HepG2 (cell line): ENCODE measurements around the gene CKS1B. TPM values are rescaled to one million over a fixed set of nuclear protein-coding genes. Genes with fewer than 3 reads are reported as not detected.

Source experiments
- FOXJ3 ChIP-seq: sonication (generic); formaldehyde crosslinking; IDR thresholded peaks from 2 replicates; pipeline ENCODE4 v1.4.0; 2020; ENCODE audit warnings: missing genetic modification reagents, mild to moderate bottlenecking, borderline replicate concordance
- HOXD1 ChIP-seq: sonication (generic); formaldehyde crosslinking; IDR thresholded peaks from 2 replicates; pipeline ENCODE4 v1.5.0; 2020; ENCODE audit warnings: missing genetic modification reagents
- MAZ ChIP-seq, 2 experiments: sonication (generic) in 1 of 2; formaldehyde crosslinking in 1 of 2; IDR thresholded peaks; 2 replicates each; pipeline versions ENCODE4 v1.5.0 to v1.6.1; 2012 to 2020; ENCODE audit warnings: low read depth in 2 of 2, mild to moderate bottlenecking in 2 of 2, borderline replicate concordance in 1 of 2, improper control_type of control experiment in 1 of 2, low read length in 1 of 2, missing genetic modification reagents in 1 of 2, moderate library complexity in 1 of 2
- MED1 ChIP-seq: sonication (generic); formaldehyde crosslinking; IDR thresholded peaks from 2 replicates; pipeline ENCODE4 v1.4.0; 2020; ENCODE audit warnings: missing genetic modification reagents
- MED8 ChIP-seq: sonication (generic); formaldehyde crosslinking; IDR thresholded peaks from 2 replicates; pipeline ENCODE4 v1.8.1; 2023; ENCODE audit warnings: mild to moderate bottlenecking, missing genetic modification reagents; ENCODE audit not compliant: insufficient replicate concordance
- NFYB ChIP-seq: sonication (generic); formaldehyde crosslinking; IDR thresholded peaks from 2 replicates; pipeline ENCODE4 v1.4.0; 2020; ENCODE audit warnings: missing genetic modification reagents
- NR1H2 ChIP-seq: sonication (generic); formaldehyde crosslinking; IDR thresholded peaks from 2 replicates; pipeline ENCODE4 v1.8.1; 2022; ENCODE audit warnings: low read depth, missing genetic modification reagents, borderline replicate concordance
- PCBP1 ChIP-seq: fragments of 200-400 bp; formaldehyde crosslinking; IDR thresholded peaks from 2 replicates; pipeline ENCODE4 v1.6.1; 2017; ENCODE audit warnings: mild to moderate bottlenecking, low read depth, low read length, borderline replicate concordance
- PTBP1 ChIP-seq: fragments of 200-400 bp; formaldehyde crosslinking; IDR thresholded peaks from 2 replicates; pipeline ENCODE4 v1.6.1; 2018; ENCODE audit warnings: low read length, low read depth; ENCODE audit not compliant: poor library complexity, severe bottlenecking
- RFX1 ChIP-seq: fragments of 450-650 bp; IDR thresholded peaks from 2 replicates; pipeline ENCODE4 v1.6.1; 2017
- SOX13 ChIP-seq, 3 experiments: fragments of 450-650 bp in 1 of 3; sonication (generic) in 1 of 3; formaldehyde crosslinking in 1 of 3; IDR thresholded peaks in 2 of 3; conservative IDR thresholded peaks in 1 of 3; 2 replicates each; pipeline versions ENCODE4 v1.5.0 to v1.6.1; 2016 to 2020; ENCODE audit warnings: antibody characterized with exemption in 1 of 3, mild to moderate bottlenecking in 1 of 3, missing compliant biosample characterization in 1 of 3, missing genetic modification reagents in 1 of 3, moderate library complexity in 1 of 3
- STAT5B ChIP-seq: sonication (generic); formaldehyde crosslinking; IDR thresholded peaks from 2 replicates; pipeline ENCODE4 v1.4.0; 2020; ENCODE audit warnings: missing genetic modification reagents
- TOE1 ChIP-seq: sonication (generic); formaldehyde crosslinking; IDR thresholded peaks from 2 replicates; pipeline ENCODE4 v1.4.0; 2020; ENCODE audit warnings: mild to moderate bottlenecking, missing genetic modification reagents
- ZIK1 ChIP-seq: sonication (generic); formaldehyde crosslinking; IDR thresholded peaks from 2 replicates; pipeline ENCODE4 v1.5.0; 2020; ENCODE audit warnings: mild to moderate bottlenecking, low read depth, missing genetic modification reagents, borderline replicate concordance
- ZNF10 ChIP-seq: sonication (generic); formaldehyde crosslinking; IDR thresholded peaks from 2 replicates; pipeline ENCODE4 v1.4.0; 2020; ENCODE audit warnings: mild to moderate bottlenecking, low read depth, missing genetic modification reagents, borderline replicate concordance
- ZNF234 ChIP-seq: sonication (generic); formaldehyde crosslinking; conservative IDR thresholded peaks from 2 replicates; pipeline ENCODE4 v1.5.1; 2020; ENCODE audit warnings: mild to moderate bottlenecking, missing genetic modification reagents
- ZNF3 ChIP-seq: IDR thresholded peaks from 2 replicates; pipeline ENCODE4 v1.7.0; 2017; ENCODE audit warnings: inconsistent platforms
- ZNF468 ChIP-seq: sonication (generic); formaldehyde crosslinking; IDR thresholded peaks from 2 replicates; pipeline ENCODE4 v1.8.0; 2022; ENCODE audit warnings: mild to moderate bottlenecking, moderate library complexity, missing genetic modification reagents
- ZNF782 ChIP-seq: sonication (generic); formaldehyde crosslinking; IDR thresholded peaks from 2 replicates; pipeline ENCODE4 v1.4.0; 2020; ENCODE audit warnings: missing genetic modification reagents, mild to moderate bottlenecking, borderline replicate concordance
- polyA plus RNA-seq, 8 experiments: library from polyadenylated mRNA; depleted of rRNA in 3 of 8; stranded (reverse) in 7 of 8; unstranded in 1 of 8; fragments of >200 nt; fragmentation: Illumina TruSeq in 4 of 8; extraction: Trizol in 4 of 8; gene quantifications; 2 replicates each; pipeline versions ENCODE4 v1.2.1 to v1.2.3, GENCODE V29; 2011 to 2016; ENCODE audit warnings: low read depth in 4 of 8, missing spikeins in 1 of 8, mixed read lengths in 1 of 8; ENCODE audit not compliant: insufficient read depth in 1 of 8
- total RNA-seq, 5 experiments: library from RNA; depleted of rRNA; stranded (reverse); fragments of >200 nt; fragmentation: Illumina TruSeq; extraction: Trizol; gene quantifications; 2 replicates each; pipeline ENCODE4 v1.2.3, GENCODE V29; 2016; ENCODE audit warnings: low read depth in 1 of 5
- TF ChIP-seq, protein P1 (sequence below): sonication (generic); formaldehyde crosslinking; IDR thresholded peaks from 2 replicates; pipeline ENCODE4 v1.5.0; 2020; ENCODE audit warnings: missing genetic modification reagents
- TF ChIP-seq, protein P2 (sequence below): sonication (generic); formaldehyde crosslinking; IDR thresholded peaks from 2 replicates; pipeline ENCODE4 v1.8.1; 2023; ENCODE audit warnings: mild to moderate bottlenecking, moderate library complexity, missing genetic modification reagents
- TF ChIP-seq, protein P3 (sequence below): sonication (generic); formaldehyde crosslinking; IDR thresholded peaks from 2 replicates; pipeline ENCODE4 v1.4.0; 2020; ENCODE audit warnings: mild to moderate bottlenecking, missing genetic modification reagents
- TF ChIP-seq, protein P4 (sequence below): sonication (generic); formaldehyde crosslinking; IDR thresholded peaks from 2 replicates; pipeline ENCODE4 v1.8.1; 2023; ENCODE audit warnings: missing genetic modification reagents, mild to moderate bottlenecking, borderline replicate concordance

CKS1B gene
- total and polyA plus RNA-seq, 2 of the 13 experiments (the other 11 are each of a cell fraction or from before 2014, with no cell fraction given), result 217 to 222 TPM

DNA sequence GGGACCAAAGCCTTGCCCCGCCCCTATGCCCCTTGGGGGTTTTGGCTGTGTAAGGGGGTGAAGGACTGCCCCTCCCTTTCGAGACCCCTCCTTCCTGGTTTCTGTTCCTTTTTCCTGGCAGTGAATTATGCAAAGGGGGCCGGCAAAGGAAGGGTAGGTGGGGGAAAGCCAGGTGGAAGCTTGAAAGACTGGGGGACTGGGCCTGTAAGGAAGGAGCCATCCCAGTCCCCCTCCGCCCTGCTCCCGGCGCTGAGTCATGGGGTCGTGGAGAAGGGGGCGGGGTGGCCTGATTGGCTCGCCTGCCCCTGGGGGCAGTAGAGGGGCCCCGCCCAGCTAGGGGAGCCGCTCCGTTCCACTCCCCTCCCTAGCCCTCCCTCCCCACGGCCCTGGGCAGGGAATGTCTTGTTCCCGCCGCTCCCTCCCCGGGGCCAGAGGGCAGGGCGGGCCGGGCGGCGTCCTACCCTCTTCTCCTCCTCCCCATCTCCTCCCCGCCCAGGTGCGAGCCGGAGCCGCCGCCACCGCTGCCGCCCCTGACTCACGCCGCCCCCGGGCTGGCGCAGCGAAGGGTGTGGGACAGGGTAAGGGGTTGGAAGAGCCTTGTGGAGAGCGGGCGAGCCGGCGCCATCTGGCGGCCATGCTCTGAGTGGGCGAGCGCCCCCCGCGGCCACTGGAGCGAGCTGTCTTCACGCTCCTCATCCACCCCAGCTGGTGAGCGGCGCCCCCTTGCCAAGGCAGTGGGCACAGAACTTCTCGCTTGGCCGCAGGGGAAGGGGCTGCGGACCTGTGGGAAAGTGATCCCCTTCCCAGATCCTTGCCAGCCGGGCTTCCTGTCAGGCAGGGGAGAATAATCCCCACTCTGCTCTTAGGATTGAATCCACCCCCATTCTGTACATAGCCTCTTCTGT, 42.8 kb downstream of the CKS1B start (continued):
- TF ChIP-seq, protein P1, sequence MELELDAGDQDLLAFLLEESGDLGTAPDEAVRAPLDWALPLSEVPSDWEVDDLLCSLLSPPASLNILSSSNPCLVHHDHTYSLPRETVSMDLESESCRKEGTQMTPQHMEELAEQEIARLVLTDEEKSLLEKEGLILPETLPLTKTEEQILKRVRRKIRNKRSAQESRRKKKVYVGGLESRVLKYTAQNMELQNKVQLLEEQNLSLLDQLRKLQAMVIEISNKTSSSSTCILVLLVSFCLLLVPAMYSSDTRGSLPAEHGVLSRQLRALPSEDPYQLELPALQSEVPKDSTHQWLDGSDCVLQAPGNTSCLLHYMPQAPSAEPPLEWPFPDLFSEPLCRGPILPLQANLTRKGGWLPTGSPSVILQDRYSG (CRISPR knock-in tag), result no peak
- TF ChIP-seq MAZ (IDR thresholded peaks at IDR 0.05; ENCODE audit: borderline replicate concordance, low read depth, low read length) (peak; percentile 93), MAZ (CRISPR knock-in tag; IDR thresholded peaks at IDR 0.05; ENCODE audit: low read depth) (peak; percentile 99), PCBP1 (0 out of 2 replicates have a peak, but pooled peaks have one; percentile 30), ZNF782 (CRISPR knock-in tag) (no peak; the same call in 1 of the 2 replicates), SOX13 (IDR thresholded peaks at IDR 0.05) (no peak; the same call in 1 of the 2 replicates), SOX13 (CRISPR knock-in tag; conservative IDR thresholded peaks at IDR 0.05 in 1 of 2, IDR thresholded peaks at IDR 0.05 in 1 of 2) (peak in 1 of 2 experiments; percentile 53; a peak in 2 of 4 replicates), PTBP1 (no peak), ZIK1 (CRISPR knock-in tag) (peak; percentile 83), NFYB (CRISPR knock-in tag) (peak; percentile 23; the same call in 1 of the 2 replicates), RFX1 (no peak), ZNF468 (CRISPR knock-in tag) (no peak), ZNF3 (CRISPR knock-in tag) (no peak), MED1 (CRISPR knock-in tag) (peak; percentile 85), MED8 (CRISPR knock-in tag) (peak; percentile 50), ZNF10 (CRISPR knock-in tag) (no peak), TOE1 (CRISPR knock-in tag) (0 out of 2 replicates have a peak, but pooled peaks have one; percentile 38), STAT5B (no peak), ZNF234 (no peak), HOXD1 (peak; percentile 62; the same call in 1 of the 2 replicates), NR1H2 (CRISPR knock-in tag) (no peak), FOXJ3 (CRISPR knock-in tag) (0 out of 2 replicates have a peak, but pooled peaks have one; percentile 16)
- TF ChIP-seq, protein P2, sequence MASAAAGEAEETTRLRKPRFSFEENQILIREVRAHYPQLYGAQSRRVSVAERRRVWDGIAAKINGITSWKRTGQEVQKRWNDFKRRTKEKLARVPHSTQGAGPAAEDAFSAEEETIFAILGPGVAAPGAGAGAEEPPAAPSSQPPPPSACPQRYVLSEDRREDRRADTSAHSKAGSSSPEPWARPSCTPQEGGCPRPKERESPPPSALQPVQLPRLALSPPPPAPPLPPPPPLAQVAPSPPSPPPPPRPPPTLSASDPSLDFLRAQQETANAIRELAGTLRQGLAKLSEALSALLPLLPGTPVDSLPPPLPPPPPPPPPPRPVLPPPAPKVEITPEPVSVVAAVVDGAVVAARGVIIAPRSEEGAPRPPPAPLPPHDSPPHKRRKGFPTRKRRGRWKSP, result peak; percentile 85
- TF ChIP-seq, protein P3, sequence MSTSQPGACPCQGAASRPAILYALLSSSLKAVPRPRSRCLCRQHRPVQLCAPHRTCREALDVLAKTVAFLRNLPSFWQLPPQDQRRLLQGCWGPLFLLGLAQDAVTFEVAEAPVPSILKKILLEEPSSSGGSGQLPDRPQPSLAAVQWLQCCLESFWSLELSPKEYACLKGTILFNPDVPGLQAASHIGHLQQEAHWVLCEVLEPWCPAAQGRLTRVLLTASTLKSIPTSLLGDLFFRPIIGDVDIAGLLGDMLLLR (CRISPR knock-in tag), result peak; percentile 63; the same call in 1 of the 2 replicates
- TF ChIP-seq, protein P4, sequence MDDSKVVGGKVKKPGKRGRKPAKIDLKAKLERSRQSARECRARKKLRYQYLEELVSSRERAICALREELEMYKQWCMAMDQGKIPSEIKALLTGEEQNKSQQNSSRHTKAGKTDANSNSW (CRISPR knock-in tag), result peak; percentile 73; the same call in 1 of the 2 replicates
